Upper lobe of left lung (tissue), 4 donors: Measurements from ENCODE around the gene PPP1R14B.

Experiments used
- POLR2A ChIP-seq, 4 donors: fragments of 450-650 bp; IDR thresholded peaks; one replicate each; pipeline ENCODE4 v1.5.1; 2016 to 2017; ENCODE audit warnings: antibody characterized with exemption in 4 of 4, mild to moderate bottlenecking in 2 of 4
- POLR2AphosphoS5 ChIP-seq, 2 donors: sonication (generic); formaldehyde crosslinking; IDR thresholded peaks; one replicate each; pipeline ENCODE4 v1.5.1; 2017; ENCODE audit warnings: antibody characterized with exemption in 2 of 2
- TF ChIP-seq, protein P1 (sequence below), 6 experiments: fragments of 450-650 bp in 4 of 6; fragments of 200-600 bp in 2 of 6; sonication (generic) in 2 of 6; IDR thresholded peaks; one replicate each; pipeline ENCODE4 v1.5.1; 2016 to 2019; ENCODE audit warnings: antibody characterized with exemption in 6 of 6

DNA sequence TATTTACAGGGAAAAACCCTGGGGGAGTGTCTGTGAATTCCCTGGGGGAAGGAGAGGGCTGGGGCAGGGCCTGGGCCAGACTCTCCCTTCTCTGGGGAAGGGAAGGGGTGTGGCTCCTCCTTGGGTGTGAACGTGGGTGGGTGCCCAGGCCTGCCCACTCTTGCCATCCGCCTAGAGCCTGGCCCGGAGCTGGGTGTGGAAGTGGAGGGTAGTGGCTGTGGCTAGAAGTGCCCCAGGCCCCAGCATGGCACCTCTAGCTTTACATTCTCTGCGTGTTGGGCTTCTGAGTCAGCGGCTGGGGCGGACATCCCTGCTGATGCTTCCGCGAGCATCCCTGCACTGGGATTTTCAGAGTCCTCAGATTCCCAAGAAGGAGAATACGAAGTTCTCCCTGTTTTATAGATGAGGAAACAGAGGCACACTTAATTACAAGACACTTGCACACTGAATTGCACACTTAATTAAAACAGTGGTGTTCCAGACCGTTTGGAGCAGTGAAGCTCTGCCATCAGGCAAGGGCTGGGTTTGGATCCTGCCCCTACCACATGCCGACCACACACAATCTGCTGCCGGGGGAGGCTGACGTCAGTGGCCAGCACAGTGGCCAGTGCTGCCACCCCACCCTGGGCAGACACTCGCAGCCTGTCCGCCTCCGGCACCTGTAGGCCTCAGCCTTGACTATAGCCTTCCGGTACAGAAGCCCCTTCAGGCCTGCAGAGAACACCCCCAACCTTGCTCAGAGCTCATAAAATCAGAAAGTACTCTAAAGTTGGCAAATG lies 30.1 kb upstream of the PPP1R14B start:
- TF ChIP-seq POLR2A (IDR thresholded peaks at IDR 0.05) = no peak
- TF ChIP-seq, protein P1, sequence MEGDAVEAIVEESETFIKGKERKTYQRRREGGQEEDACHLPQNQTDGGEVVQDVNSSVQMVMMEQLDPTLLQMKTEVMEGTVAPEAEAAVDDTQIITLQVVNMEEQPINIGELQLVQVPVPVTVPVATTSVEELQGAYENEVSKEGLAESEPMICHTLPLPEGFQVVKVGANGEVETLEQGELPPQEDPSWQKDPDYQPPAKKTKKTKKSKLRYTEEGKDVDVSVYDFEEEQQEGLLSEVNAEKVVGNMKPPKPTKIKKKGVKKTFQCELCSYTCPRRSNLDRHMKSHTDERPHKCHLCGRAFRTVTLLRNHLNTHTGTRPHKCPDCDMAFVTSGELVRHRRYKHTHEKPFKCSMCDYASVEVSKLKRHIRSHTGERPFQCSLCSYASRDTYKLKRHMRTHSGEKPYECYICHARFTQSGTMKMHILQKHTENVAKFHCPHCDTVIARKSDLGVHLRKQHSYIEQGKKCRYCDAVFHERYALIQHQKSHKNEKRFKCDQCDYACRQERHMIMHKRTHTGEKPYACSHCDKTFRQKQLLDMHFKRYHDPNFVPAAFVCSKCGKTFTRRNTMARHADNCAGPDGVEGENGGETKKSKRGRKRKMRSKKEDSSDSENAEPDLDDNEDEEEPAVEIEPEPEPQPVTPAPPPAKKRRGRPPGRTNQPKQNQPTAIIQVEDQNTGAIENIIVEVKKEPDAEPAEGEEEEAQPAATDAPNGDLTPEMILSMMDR (IDR thresholded peaks at IDR 0.05) = no peak
- no peak for TF ChIP-seq POLR2AphosphoS5 (IDR thresholded peaks at IDR 0.05)
